ENCODE results near the gene CADPS. TPM values are rescaled to one million over a fixed set of nuclear protein-coding genes. Genes with fewer than 3 reads are reported as not detected.

Gene CADPS
- total RNA-seq, 4 donors from 2014 or later: 0.31 to 14.4 (median 5.2) TPM

DNA sequence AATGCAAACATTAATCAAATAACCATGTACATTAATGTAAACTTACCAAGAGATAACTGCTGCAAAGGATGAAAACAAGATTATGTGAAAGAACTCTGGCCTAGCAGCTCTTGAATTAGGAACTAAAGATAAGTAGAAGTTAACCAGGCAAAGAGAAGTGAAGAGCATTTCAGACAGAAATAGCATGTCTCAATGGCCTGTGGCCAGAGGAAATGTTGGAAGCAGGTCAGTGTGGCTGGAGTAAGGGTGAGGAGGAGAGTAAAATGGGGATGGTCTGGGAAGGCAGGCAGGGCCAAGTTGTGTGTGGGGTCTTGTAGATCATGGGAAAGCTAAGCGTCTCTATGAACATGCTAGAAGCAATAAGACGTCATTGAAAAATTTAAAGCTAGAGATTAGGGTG, 192.4 kb downstream of the CADPS start:
- no peak for TF ChIP-seq POLR2A (IDR thresholded peaks at IDR 0.05)
- TF ChIP-seq, protein P1, sequence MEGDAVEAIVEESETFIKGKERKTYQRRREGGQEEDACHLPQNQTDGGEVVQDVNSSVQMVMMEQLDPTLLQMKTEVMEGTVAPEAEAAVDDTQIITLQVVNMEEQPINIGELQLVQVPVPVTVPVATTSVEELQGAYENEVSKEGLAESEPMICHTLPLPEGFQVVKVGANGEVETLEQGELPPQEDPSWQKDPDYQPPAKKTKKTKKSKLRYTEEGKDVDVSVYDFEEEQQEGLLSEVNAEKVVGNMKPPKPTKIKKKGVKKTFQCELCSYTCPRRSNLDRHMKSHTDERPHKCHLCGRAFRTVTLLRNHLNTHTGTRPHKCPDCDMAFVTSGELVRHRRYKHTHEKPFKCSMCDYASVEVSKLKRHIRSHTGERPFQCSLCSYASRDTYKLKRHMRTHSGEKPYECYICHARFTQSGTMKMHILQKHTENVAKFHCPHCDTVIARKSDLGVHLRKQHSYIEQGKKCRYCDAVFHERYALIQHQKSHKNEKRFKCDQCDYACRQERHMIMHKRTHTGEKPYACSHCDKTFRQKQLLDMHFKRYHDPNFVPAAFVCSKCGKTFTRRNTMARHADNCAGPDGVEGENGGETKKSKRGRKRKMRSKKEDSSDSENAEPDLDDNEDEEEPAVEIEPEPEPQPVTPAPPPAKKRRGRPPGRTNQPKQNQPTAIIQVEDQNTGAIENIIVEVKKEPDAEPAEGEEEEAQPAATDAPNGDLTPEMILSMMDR (IDR thresholded peaks at IDR 0.05): no peak
- TF ChIP-seq EP300 (IDR thresholded peaks at IDR 0.05): no peak
- no peak for TF ChIP-seq POLR2AphosphoS5 (IDR thresholded peaks at IDR 0.05)
- Histone ChIP-seq H3K36me3 (no peaks in the 10 kb centered on the region), H3K4me3 (no peak overlapping the region), H3K27ac (no peak overlapping the region), H3K27me3 (no peaks in the 10 kb centered on the region), H3K4me1 (no peaks in the 10 kb centered on the region), H3K9me3 (no peaks in the 10 kb centered on the region)
- ATAC-seq: no peak
- WGBS, 2 donors (ENCODE audit: low coverage in 1 of 2): 69 to 71% methylated on average over 2 of the region's 2 CpGs

DNA sequence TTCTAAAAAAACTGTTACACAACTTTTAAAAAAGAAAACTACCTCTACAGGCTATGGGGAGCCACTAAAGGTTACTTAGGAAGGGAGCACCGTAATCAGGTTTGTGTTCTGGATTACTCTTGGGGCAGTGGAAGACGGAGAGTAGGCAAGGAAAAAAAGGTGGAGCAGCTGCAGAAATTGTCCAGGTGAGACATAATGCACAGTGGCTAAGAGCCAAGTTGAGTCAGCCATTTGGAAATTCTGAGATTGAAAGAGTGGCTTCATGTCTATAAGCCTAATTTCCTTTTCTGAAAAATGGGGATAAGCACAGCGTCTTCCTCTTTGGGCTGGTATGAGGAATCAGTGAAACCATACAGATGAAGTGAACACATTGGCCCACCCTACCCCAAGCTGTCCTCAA, 195.2 kb downstream of the CADPS start:
- no peaks in the 10 kb centered on the region for H3K9me3 ChIP-seq
- H3K27me3 ChIP-seq: no peaks in the 10 kb centered on the region
- WGBS, 2 donors (ENCODE audit: low coverage in 1 of 2): 79 to 81% methylated on average over 3 of the region's 3 CpGs
- no peak overlapping the region for H3K27ac ChIP-seq
- no peaks in the 10 kb centered on the region for H3K4me1 ChIP-seq
- no peak for TF ChIP-seq POLR2AphosphoS5 (IDR thresholded peaks at IDR 0.05)
- TF ChIP-seq, protein P1 (IDR thresholded peaks at IDR 0.05): no peak
- no peak for TF ChIP-seq EP300 (IDR thresholded peaks at IDR 0.05)
- TF ChIP-seq POLR2A (IDR thresholded peaks at IDR 0.05): no peak
- H3K36me3 ChIP-seq: no peaks in the 10 kb centered on the region
- no peak for ATAC-seq
- no peak overlapping the region for H3K4me3 ChIP-seq

DNA sequence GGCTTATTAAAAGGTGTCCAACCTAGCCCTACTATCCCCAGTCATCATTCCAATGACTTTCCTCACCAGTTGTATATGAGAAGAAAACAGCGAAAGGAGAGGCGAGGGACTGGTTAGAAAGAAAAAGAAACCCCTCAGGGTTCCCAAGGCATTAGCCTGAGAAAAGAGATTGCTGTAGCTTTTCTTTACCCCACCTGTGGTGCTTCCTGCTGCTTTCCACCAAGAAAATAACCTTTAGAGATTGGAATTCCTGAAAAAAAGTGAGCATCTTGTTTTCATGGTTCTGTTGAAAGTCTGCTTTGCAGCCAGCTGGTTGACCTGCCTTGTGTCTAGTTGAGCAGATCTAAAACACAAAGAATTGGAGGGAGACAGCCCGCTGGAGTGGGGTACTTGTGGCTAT, 196.4 kb downstream of the CADPS start:
- no peak overlapping the region for H3K27ac ChIP-seq
- no peak overlapping the region for H3K4me3 ChIP-seq
- H3K9me3 ChIP-seq: no peaks in the 10 kb centered on the region
- 62 to 75% methylated on average over 3 of the region's 3 CpGs for WGBS, 2 donors (ENCODE audit: low coverage in 1 of 2)
- no peaks in the 10 kb centered on the region for H3K36me3 ChIP-seq
- no peaks in the 10 kb centered on the region for H3K4me1 ChIP-seq
- no peak for TF ChIP-seq EP300 (IDR thresholded peaks at IDR 0.05)
- TF ChIP-seq, protein P1 (IDR thresholded peaks at IDR 0.05): no peak
- TF ChIP-seq POLR2AphosphoS5 (IDR thresholded peaks at IDR 0.05): no peak
- no peak for TF ChIP-seq POLR2A (IDR thresholded peaks at IDR 0.05)
- H3K27me3 ChIP-seq: no peaks in the 10 kb centered on the region
- ATAC-seq: no peak

DNA sequence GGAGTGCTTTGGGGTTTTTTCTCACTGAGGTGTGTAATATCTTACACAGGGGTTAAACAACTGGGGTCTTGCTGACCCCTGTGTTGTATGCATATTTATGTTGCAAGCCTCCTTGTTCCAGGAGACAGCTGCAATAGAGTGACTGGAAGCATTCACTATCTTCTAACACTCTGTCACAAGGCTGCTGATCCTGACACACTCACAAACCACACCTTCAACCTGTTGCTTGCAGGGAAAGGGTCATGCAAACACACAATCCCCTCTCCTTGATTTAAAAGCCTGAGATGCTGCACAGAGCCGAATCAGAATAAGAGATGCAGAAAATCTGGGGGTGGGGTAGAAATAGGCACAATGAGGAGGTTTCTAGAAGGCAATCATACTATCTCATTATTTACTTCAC, 197.3 kb downstream of the CADPS start:
- no peaks in the 10 kb centered on the region for H3K27me3 ChIP-seq
- ATAC-seq: no peak
- H3K9me3 ChIP-seq: no peaks in the 10 kb centered on the region
- 17 to 45% methylated on average over 1 of the region's 1 CpG for WGBS, 2 donors (ENCODE audit: low coverage in 1 of 2)
- H3K4me1 ChIP-seq: no peaks in the 10 kb centered on the region
- H3K4me3 ChIP-seq: no peak overlapping the region
- no peak overlapping the region for H3K27ac ChIP-seq
- no peak for TF ChIP-seq POLR2A (IDR thresholded peaks at IDR 0.05)
- no peak for TF ChIP-seq EP300 (IDR thresholded peaks at IDR 0.05)
- TF ChIP-seq, protein P1 (IDR thresholded peaks at IDR 0.05): no peak
- TF ChIP-seq POLR2AphosphoS5 (IDR thresholded peaks at IDR 0.05): no peak
- H3K36me3 ChIP-seq: no peaks in the 10 kb centered on the region

DNA sequence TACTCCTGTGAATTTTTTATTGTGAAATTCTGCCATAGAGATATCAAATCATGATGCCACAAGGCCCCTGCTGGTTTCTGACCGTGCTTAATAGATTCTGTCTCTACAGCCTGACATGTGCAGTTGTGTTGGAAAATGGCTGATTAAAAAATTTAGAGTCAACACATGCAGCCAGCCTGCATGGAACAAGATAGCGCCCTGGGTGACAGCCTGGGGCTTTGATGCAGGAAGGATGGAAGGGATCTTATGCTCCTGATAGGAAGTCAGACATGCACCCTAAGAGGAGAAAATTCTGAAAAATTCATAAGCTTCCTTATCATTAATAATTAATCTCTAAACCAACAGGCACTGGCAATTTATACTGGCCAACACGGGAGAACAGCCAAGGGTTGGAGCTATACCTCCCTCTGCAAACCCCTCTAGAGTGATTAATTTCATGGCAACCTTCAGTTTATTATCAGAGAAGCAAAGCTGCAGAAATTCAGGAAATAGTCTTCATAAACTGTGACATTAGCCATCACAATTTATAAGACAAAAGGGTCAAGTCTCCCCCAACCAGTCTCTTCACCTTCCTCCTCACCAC, 198.4 kb downstream of the CADPS start:
- WGBS, 2 donors (ENCODE audit: low coverage in 1 of 2): 40 to 51% methylated on average over 2 to 3 of the region's 3 CpGs
- Histone ChIP-seq H3K9me3 (no peaks in the 10 kb centered on the region), H3K27me3 (no peaks in the 10 kb centered on the region), H3K4me1 (no peaks in the 10 kb centered on the region), H3K27ac (no peak overlapping the region), H3K36me3 (no peaks in the 10 kb centered on the region), H3K4me3 (no peak overlapping the region)
- ATAC-seq: no peak
- TF ChIP-seq, protein P1 (IDR thresholded peaks at IDR 0.05): no peak
- TF ChIP-seq POLR2AphosphoS5 (IDR thresholded peaks at IDR 0.05) (no peak), POLR2A (IDR thresholded peaks at IDR 0.05) (no peak), EP300 (IDR thresholded peaks at IDR 0.05) (no peak)
